HFFc6 (cell line): ENCODE data around the gene LNPK. TPM values are rescaled to one million over a fixed set of nuclear protein-coding genes. Genes with fewer than 3 reads are reported as not detected.
"Not testable (repeated sequence)": the region's sequence is repeated elsewhere in the genome, so short reads cannot be mapped to it uniquely, and the experiment has no call there.

ENCODE experiments used
- DNase-seq: peaks from one replicate; pipeline ENCODE4 v3.0.0-alpha.2; 2018
- H3K27ac Mint-ChIP-seq: 2 replicates; pipeline ENCODE4 v1.8.0; 2020; ENCODE audit warnings: mild to moderate bottlenecking, mixed read lengths
- H3K27me3 Mint-ChIP-seq: 2 replicates; pipeline ENCODE4 v1.8.0; 2021; ENCODE audit warnings: mild to moderate bottlenecking, moderate library complexity, mixed read lengths; ENCODE audit not compliant: insufficient read depth
- H3K36me3 Mint-ChIP-seq: 2 replicates; pipeline ENCODE4 v1.8.0; 2021; ENCODE audit warnings: low read depth, mixed read lengths
- H3K4me1 Mint-ChIP-seq: 2 replicates; pipeline ENCODE4 v1.8.0; 2020; ENCODE audit warnings: low read depth, mixed read lengths
- H3K4me3 Mint-ChIP-seq: 2 replicates; pipeline ENCODE4 v1.8.0; 2020; ENCODE audit warnings: mild to moderate bottlenecking, moderate library complexity, mixed read lengths
- H3K9me3 Mint-ChIP-seq: 2 replicates; pipeline ENCODE4 v1.8.0; 2020; ENCODE audit warnings: mild to moderate bottlenecking, mixed read lengths
- CTCF ChIP-seq: fragments of 200-600 bp; sonication (generic); IDR thresholded peaks from 2 replicates; pipeline ENCODE4 v1.5.0; 2021; ENCODE audit warnings: antibody characterized with exemption, mild to moderate bottlenecking
- total RNA-seq, 6 experiments: library from RNA; stranded (reverse); fragmentation: NEBNext Ultra II Directional; extraction: Animal tissue kit (Norgen Biotek cat#: 25700); gene quantifications; 2 replicates in 1 of 6; 3 replicates in 5 of 6; pipeline ENCODE4 v1.2.3, GENCODE V29; 2021

The LNPK gene
- total RNA-seq, 6 experiments from 2014 or later = 54.9 to 78.3 (median 61.3) TPM

GRCh38 chr2:175999283-175999819 lies 2.7 kb downstream of the LNPK start:
- no peak for DNase-seq
- Mint-ChIP-seq H3K4me3 (no peak overlapping the region), H3K27me3 (no peaks in the 10 kb centered on the region), H3K4me1 (peaks cover 19% of the 10 kb centered on the region), H3K9me3 (no peaks in the 10 kb centered on the region), H3K27ac (no peak overlapping the region; the same call in 1 of the 2 replicates), H3K36me3 (no peaks in the 10 kb centered on the region)
- no peak for TF ChIP-seq CTCF

GRCh38 chr2:175990099-175990498 lies 12.0 kb downstream of the LNPK start:
- Mint-ChIP-seq H3K9me3 (no peaks in the 10 kb centered on the region), H3K4me1 (0 out of 2 replicates have a peak, but pooled peaks cover under 1% of the 10 kb centered on the region), H3K27ac (no peak overlapping the region), H3K4me3 (no peak overlapping the region), H3K36me3 (peaks cover 19% of the 10 kb centered on the region), H3K27me3 (no peaks in the 10 kb centered on the region; the same call in 1 of the 2 replicates)
- TF ChIP-seq CTCF = no peak
- DNase-seq = no peak

- H3K4me3 Mint-ChIP-seq, H3K4me1 Mint-ChIP-seq, DNase-seq, H3K9me3 Mint-ChIP-seq, H3K27ac Mint-ChIP-seq, H3K27me3 Mint-ChIP-seq: not testable (repeated sequence)
- H3K36me3 Mint-ChIP-seq = peaks cover 19% of the 10 kb centered on the region
These were observed 14.9 kb downstream of the LNPK start for GRCh38 chr2:175987126-175987525.

- Mint-ChIP-seq H3K4me3 (no peak overlapping the region), H3K9me3 (no peaks in the 10 kb centered on the region), H3K27me3 (no peaks in the 10 kb centered on the region), H3K27ac (no peak overlapping the region), H3K4me1 (0 out of 2 replicates have a peak, but pooled peaks cover 5% of the 10 kb centered on the region), H3K36me3 (peaks cover 10% of the 10 kb centered on the region)
- no peak for DNase-seq
- TF ChIP-seq CTCF = no peak
These were observed 17.2 kb downstream of the LNPK start for GRCh38 chr2:175984846-175985245.

GRCh38 chr2:175981551-175981950 lies 20.5 kb downstream of the LNPK start:
- DNase-seq = no peak
- peaks cover 19% of the 10 kb centered on the region for H3K36me3 Mint-ChIP-seq
- H3K4me1 Mint-ChIP-seq = peaks cover 15% of the 10 kb centered on the region
- no peak overlapping the region for H3K27ac Mint-ChIP-seq
- no peaks in the 10 kb centered on the region for H3K27me3 Mint-ChIP-seq
- H3K4me3 Mint-ChIP-seq = no peak overlapping the region
- no peak for TF ChIP-seq CTCF
- no peaks in the 10 kb centered on the region for H3K9me3 Mint-ChIP-seq

GRCh38 chr2:175976391-175977157 lies 25.5 kb downstream of the LNPK start:
- no peak for TF ChIP-seq CTCF
- peaks cover 41% of the 10 kb centered on the region for H3K36me3 Mint-ChIP-seq
- no peaks in the 10 kb centered on the region for H3K9me3 Mint-ChIP-seq
- no peaks in the 10 kb centered on the region for H3K27me3 Mint-ChIP-seq
- H3K4me3 Mint-ChIP-seq = no peak overlapping the region
- H3K4me1 Mint-ChIP-seq = peaks cover 18% of the 10 kb centered on the region
- peak overlapping the region; percentile 44 for H3K27ac Mint-ChIP-seq
- DNase-seq = peak; percentile 17
